WI38 (cell line): ENCODE data around the gene PACRG.

Experiments used
- H3K4me3 ChIP-seq: 2 replicates; pipeline ENCODE4 v1.5.1; 2011; ENCODE audit warnings: low read depth, mild to moderate bottlenecking, control low read depth, low read length
- CTCF ChIP-seq: IDR thresholded peaks from 2 replicates; pipeline ENCODE4 v1.5.1; 2012; ENCODE audit warnings: low read depth, mild to moderate bottlenecking, control low read depth, low read length

PACRG gene

GRCh38 chr6:162684052-162684451 is 43.7 kb upstream of the PACRG start:
- TF ChIP-seq CTCF = no peak
- no peak overlapping the region for H3K4me3 ChIP-seq

DNA sequence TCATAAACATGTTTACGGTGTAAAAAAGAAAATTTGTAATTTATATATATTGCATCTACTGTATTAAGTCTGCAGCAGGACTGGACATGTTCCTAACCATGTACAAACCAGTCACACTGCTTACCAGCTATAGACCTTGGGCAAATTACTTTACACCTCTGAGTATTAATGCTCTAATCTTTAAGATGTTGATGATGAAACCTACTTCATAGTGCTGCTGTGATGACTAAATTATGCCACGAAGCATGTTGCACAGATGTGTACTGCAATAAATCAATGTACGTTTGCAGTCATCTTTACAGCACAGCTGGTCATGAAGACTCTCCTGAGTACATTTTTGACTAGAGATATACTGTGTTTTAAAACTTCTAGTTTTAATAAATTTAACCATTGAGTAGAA is 42.8 kb upstream of the PACRG start:
- no peak overlapping the region for H3K4me3 ChIP-seq

DNA sequence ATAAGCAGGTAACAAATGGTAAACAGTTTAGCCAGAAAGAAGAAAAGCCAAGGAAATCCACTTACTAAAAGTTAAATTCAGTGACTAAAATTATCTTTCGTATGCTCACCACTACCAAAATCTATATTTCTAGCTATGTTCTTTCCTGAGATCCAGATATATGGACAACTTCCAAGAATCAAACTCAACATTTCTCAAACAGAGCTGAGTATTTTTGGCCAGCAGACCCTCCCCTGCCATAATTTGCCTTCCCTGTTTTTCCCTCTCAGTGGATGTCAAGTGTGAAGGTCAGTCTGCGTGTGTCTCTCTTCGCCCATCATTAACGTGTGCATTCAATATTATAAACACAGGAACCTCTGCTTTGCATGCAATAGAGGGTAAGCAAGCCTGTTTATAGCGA is 42.2 kb upstream of the PACRG start:
- no peak for TF ChIP-seq CTCF
- H3K4me3 ChIP-seq = no peak overlapping the region

More for the DNA sequence above, 42.8 kb upstream of the PACRG start:
- TF ChIP-seq CTCF = no peak

- no peak for TF ChIP-seq CTCF
- no peak overlapping the region for H3K4me3 ChIP-seq
Observed at GRCh38 chr6:162688751-162689345, 38.9 kb upstream of the PACRG start.

DNA sequence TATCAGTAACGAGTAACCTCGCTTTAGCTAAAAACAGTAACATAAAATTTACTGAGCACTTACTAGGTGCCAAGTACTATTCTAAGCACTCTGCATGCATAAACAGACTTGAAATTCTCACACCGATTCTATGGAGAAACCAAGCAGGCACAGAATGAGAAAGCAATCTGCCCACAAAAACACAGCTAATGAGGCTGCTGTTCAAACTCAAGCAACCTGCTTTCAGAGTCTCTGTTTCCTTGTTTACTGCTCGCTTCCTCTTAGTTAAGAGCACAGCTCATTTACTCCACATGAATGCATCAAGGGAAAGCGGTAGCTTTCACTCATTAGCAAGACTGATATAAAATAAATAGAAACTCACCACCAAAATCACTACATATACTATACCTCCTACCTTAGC is 37.6 kb upstream of the PACRG start:
- H3K4me3 ChIP-seq = no peak overlapping the region
- no peak for TF ChIP-seq CTCF

DNA sequence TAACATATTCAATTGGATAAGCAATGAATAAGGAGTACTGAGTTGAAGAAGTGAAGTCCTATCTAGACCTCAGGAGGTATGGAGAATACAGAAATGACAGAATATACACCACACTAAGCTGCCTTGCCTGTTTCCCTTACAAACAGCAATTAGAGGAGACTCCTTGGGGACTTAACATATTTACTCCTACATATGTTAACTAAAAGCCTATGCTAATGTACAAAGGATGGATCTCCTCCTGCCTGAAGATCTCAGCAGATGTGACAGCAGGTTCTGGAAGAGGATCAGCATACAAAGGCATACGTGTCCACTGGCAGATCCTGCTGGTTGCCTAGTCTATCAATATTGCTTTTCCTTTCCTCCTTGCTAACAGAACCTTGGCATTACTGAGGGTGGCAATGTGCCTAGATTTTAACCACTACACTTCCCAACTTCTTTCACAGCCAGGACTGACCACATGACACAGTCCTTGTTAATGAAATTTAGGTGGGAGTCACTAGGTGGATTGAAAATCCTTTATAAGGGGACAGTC is 29.8 kb upstream of the PACRG start:
- no peak overlapping the region for H3K4me3 ChIP-seq
- TF ChIP-seq CTCF = no peak

GRCh38 chr6:162698440-162698839 is 29.3 kb upstream of the PACRG start:
- H3K4me3 ChIP-seq = no peak overlapping the region
- TF ChIP-seq CTCF = no peak
